BLaER1 treated with 17β-estradiol and CSF1 and Interleukin-3, amounts not matched to agents 10 nM and 100 nM (cell line): ENCODE data around the gene TTC16.

ENCODE experiments used
- H3K27ac ChIP-seq, 11 experiments: shearing (Covaris generic); formaldehyde crosslinking; 2 replicates each; pipeline ENCODE4 v1.8.1; 2022
- H3K27me3 ChIP-seq, 11 experiments: shearing (Covaris generic); formaldehyde crosslinking; 2 replicates each; pipeline ENCODE4 v1.8.1; 2022
- H3K36me3 ChIP-seq, 11 experiments: shearing (Covaris generic); formaldehyde crosslinking; 2 replicates each; pipeline ENCODE4 v1.8.1; 2022
- H3K4me1 ChIP-seq, 10 experiments: shearing (Covaris generic); formaldehyde crosslinking; 2 replicates each; pipeline ENCODE4 v1.8.1; 2022
- H3K4me2 ChIP-seq, 11 experiments: shearing (Covaris generic); formaldehyde crosslinking; 2 replicates each; pipeline ENCODE4 v1.8.1; 2022
- H3K4me3 ChIP-seq, 10 experiments: shearing (Covaris generic); formaldehyde crosslinking; 2 replicates each; pipeline ENCODE4 v1.8.1; 2022
- H3K9ac ChIP-seq, 11 experiments: shearing (Covaris generic); formaldehyde crosslinking; 2 replicates each; pipeline ENCODE4 v1.8.1; 2022
- H3K9me3 ChIP-seq, 11 experiments: shearing (Covaris generic); formaldehyde crosslinking; replicated peaks in 1 of 11; 2 replicates each; pipeline ENCODE4 v1.8.1; 2022
- H4K20me1 ChIP-seq, 11 experiments: shearing (Covaris generic); formaldehyde crosslinking; 2 replicates each; pipeline ENCODE4 v1.8.1; 2022
- Cebpa-rat ChIP-seq, 11 experiments: shearing (Covaris generic); IDR thresholded peaks; 2 replicates each; pipeline ENCODE4 v1.8.1; 2022

The TTC16 gene

DNA sequence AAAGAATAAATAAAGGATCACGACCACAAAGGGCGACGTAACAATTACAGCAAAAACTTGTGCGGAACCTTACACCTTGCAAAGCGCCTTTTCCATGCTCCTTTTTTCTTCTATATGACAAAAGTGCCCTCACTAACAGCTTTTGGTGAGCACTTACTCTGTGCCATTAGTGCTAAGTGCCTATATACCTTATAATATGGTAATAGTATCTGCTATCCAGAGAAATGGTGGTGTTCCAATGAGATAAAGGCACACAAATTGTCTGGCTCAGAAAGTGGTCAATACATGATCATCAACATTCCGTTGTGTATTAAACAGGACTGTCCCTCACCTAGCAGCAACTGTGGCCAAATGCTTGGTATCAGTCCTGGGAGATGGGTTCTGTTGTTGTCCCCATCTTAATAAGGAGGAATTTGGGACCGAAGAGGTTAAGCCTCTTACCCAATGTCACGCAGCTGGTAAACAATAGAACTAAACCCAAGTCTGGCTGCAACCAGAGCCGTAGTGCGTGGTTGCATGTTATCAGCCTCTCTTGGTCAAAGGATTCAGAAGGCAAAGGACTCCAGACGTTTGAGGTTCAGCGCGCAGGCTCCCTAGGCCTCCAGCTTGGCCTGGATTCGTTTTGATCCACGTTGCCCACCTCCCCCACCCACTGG lies 19.8 kb downstream of the TTC16 start:
- Histone ChIP-seq H3K36me3 (peaks cover 40 to 58% (median 48%) of the 10 kb centered on the region in 11 experiments), H4K20me1 (peaks cover 0 to 38% (median 15%) of the 10 kb centered on the region in 11 experiments; a peak in 12 of 22 replicates), H3K27ac (peak overlapping the region in 8 of 11 experiments; percentile 21 to 93 (median 43); a peak in 9 of 22 replicates), H3K9ac (peak overlapping the region in 7 of 11 experiments; percentile 1 to 91 (median 52); a peak in 5 of 22 replicates), H3K4me3 (peak overlapping the region in 4 of 10 experiments; percentile 74 to 87 (median 78); a peak in 2 of 20 replicates), H3K4me2 (peak overlapping the region; percentile 19 to 94 (median 50); a peak in 19 of 22 replicates), H3K9me3 (no peaks in the 10 kb centered on the region), H3K27me3 (no peaks in the 10 kb centered on the region), H3K4me1 (peaks cover 18 to 53% (median 46%) of the 10 kb centered on the region in 10 experiments)
- no peak for TF ChIP-seq Cebpa-rat (IDR thresholded peaks at IDR 0.05)

DNA sequence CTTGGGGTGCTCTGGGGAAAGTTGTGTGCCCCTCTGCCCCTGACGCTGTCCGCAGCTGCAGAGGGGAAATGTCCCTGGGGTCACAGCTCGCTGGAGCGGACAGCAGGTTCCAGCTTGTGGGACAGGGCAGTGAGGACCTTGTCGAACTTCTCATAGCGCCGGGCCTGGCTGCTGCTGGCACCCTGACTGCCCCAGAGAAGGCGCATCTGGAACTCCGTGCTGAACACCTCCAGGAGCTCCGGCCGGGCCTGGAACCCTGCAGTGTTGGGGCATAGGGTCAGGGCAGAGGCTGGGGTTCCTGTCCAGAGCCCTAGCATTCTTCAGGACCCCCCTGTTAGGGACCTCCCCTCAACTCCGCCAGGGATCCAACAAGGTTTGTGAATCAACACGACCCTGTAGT lies 22.8 kb downstream of the TTC16 start:
- Histone ChIP-seq H3K4me3 (no peak overlapping the region), H3K27ac (no peak overlapping the region), H3K36me3 (peaks cover 53 to 60% (median 59%) of the 10 kb centered on the region in 11 experiments), H3K27me3 (no peaks in the 10 kb centered on the region), H4K20me1 (peaks cover 0 to 33% (median 8%) of the 10 kb centered on the region in 11 experiments; a peak in 12 of 22 replicates), H3K4me2 (no peak overlapping the region), H3K9ac (no peak overlapping the region), H3K9me3 (no peaks in the 10 kb centered on the region), H3K4me1 (peaks cover 9 to 42% (median 29%) of the 10 kb centered on the region in 10 experiments)
- TF ChIP-seq Cebpa-rat (IDR thresholded peaks at IDR 0.05), result no peak

DNA sequence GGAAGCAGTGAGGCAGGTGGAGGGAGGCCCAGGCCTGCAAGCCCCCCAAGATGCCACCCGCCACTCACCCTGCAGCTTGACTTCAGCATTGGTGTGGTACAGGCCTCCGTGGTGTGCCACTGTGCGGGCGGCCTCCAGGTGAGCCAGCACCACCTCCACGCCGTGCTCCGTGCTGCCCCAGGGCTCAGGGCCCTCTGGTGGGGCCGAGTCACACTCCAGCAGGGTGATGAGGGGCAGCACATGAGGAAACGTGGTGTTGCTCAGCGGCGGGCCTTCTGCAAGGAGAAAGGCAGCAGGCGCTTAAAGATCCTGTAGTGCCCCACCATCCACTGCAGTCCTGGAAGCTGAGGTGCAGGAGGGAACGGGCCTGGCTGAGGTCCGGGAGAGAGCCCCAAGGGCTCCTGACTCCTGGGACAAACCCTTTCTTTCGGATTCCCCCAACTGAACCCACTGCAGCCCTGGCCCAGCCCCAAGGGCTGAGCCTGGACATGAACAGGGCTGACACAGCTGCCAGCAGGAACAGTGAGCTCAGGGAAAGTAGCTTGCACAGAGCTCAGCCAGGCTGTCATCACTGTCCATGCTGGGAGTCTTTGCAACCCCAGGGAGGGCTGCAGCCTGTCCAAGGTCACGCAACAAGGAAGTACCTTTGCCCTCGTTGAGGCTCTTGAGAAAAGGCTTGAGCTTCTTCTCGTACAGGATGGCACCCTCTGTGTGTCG lies 23.9 kb downstream of the TTC16 start:
- Histone ChIP-seq H4K20me1 (peaks cover 0 to 29% (median 0%) of the 10 kb centered on the region in 11 experiments; a peak in 4 of 22 replicates), H3K9me3 (no peaks in the 10 kb centered on the region), H3K4me3 (no peak overlapping the region), H3K27me3 (no peaks in the 10 kb centered on the region), H3K36me3 (peaks cover 61 to 71% (median 69%) of the 10 kb centered on the region in 11 experiments), H3K4me2 (no peak overlapping the region), H3K9ac (peak overlapping the region in 2 of 11 experiments; percentile 5 to 19; a peak in 2 of 22 replicates), H3K4me1 (peaks cover 0 to 33% (median 20%) of the 10 kb centered on the region in 10 experiments; a peak in 17 of 20 replicates), H3K27ac (0 out of 22 replicates have a peak overlapping the region, but pooled peaks of 1 of the 11 experiments have one; percentile 4)
- no peak for TF ChIP-seq Cebpa-rat (IDR thresholded peaks at IDR 0.05)

- Histone ChIP-seq H3K4me2 (no peak overlapping the region), H3K4me1 (peaks cover 0 to 17% (median 5%) of the 10 kb centered on the region in 10 experiments; a peak in 12 of 20 replicates), H3K4me3 (no peak overlapping the region), H4K20me1 (peaks cover 0 to 49% (median 0%) of the 10 kb centered on the region in 11 experiments; a peak in 6 of 22 replicates), H3K27me3 (no peaks in the 10 kb centered on the region), H3K9me3 (no peaks in the 10 kb centered on the region), H3K9ac (no peak overlapping the region), H3K36me3 (peaks cover 79 to 92% (median 91%) of the 10 kb centered on the region in 11 experiments), H3K27ac (no peak overlapping the region)
- no peak for TF ChIP-seq Cebpa-rat (IDR thresholded peaks at IDR 0.05)
These were observed 26.1 kb downstream of the TTC16 start for GRCh38 chr9:127741831-127742434.

DNA sequence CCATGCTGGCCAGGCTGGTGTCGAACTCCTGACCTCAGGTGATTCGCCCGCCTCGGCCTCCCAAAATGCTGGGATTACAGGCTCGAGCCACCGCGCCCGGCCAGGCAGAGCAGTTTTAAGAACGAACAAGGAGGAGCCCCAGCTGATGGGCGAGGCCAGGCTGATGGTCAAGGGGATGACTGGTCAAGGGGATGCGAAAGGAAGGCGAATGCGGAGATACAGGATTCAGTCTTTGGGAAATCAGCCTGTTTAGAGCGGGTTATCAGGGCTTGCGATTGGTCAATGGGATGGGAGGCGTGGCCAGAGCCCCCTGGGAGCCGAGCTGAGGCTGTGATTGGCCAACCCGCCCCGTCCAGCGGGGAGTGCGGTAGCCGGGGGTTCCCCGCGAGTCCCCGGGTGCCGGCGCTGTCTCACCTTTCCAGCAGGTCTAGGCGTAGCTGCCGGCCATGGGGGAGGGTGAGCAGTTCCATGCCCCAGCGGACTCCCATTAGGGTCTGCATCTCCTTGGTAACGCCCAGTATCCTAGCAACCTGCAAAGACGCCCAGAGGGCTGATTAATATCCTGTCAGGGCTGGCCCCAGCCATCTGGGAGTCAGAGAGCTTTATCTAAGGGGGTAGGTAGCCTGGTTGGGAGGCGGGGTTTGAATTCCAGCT lies 26.7 kb downstream of the TTC16 start:
- Histone ChIP-seq H3K9ac (no peak overlapping the region), H3K9me3 (no peaks in the 10 kb centered on the region), H3K27ac (no peak overlapping the region), H3K36me3 (peaks cover 85 to 99% (median 97%) of the 10 kb centered on the region in 11 experiments), H4K20me1 (peaks cover 0 to 55% (median 0%) of the 10 kb centered on the region in 11 experiments; a peak in 7 of 22 replicates), H3K4me1 (peaks cover 0 to 13% (median 0%) of the 10 kb centered on the region in 10 experiments; a peak in 3 of 20 replicates), H3K4me3 (no peak overlapping the region), H3K4me2 (no peak overlapping the region), H3K27me3 (no peaks in the 10 kb centered on the region)
- TF ChIP-seq Cebpa-rat (IDR thresholded peaks at IDR 0.05), result no peak

- Histone ChIP-seq H3K4me3 (no peak overlapping the region), H3K27ac (no peak overlapping the region), H3K9me3 (no peaks in the 10 kb centered on the region), H3K9ac (no peak overlapping the region), H3K27me3 (no peaks in the 10 kb centered on the region), H4K20me1 (peaks cover 0 to 75% (median 6%) of the 10 kb centered on the region in 11 experiments; a peak in 10 of 22 replicates), H3K4me2 (no peak overlapping the region), H3K4me1 (peaks cover 0 to 13% (median 0%) of the 10 kb centered on the region in 10 experiments; a peak in 1 of 20 replicates), H3K36me3 (peaks cover 88 to 100% (median 98%) of the 10 kb centered on the region in 11 experiments)
- TF ChIP-seq Cebpa-rat (IDR thresholded peaks at IDR 0.05), result no peak
These were observed 28.7 kb downstream of the TTC16 start for GRCh38 chr9:127744398-127745110.

DNA sequence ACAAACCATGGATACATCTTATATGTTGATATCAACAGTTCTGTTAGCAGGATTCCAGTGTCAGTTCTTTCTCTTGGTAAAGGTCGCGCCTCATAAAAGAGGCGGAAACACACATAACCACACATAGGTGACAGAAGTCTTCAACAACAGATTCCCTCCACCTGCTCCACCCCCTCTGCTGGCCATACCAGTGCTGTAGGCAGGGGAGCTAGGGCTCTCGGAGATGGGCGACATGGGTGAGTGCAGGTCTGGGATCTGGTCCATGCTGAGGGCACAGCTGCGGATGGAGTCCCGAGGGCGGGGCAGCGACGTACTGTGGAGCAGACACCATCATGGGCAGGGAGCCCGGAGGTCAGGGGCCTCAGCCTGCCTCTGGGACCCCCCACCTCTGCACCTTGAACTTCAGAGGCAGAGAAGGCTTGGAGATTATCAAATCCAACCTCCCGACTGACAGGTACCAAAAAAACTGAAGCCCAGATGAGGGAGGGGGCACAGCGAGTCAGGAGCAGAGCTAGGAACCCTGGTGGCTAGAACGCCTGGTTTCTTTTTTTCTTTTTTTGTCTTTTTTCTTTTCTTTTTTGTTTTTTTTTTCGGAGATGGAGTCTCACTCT lies 31.2 kb downstream of the TTC16 start:
- Histone ChIP-seq H3K27me3 (no peaks in the 10 kb centered on the region), H3K9ac (no peak overlapping the region), H4K20me1 (peaks cover 7 to 85% (median 24%) of the 10 kb centered on the region in 11 experiments; a peak in 18 of 22 replicates), H3K4me2 (no peak overlapping the region), H3K4me3 (no peak overlapping the region), H3K27ac (no peak overlapping the region), H3K36me3 (peaks cover 90 to 100% (median 99%) of the 10 kb centered on the region in 11 experiments), H3K4me1 (no peaks in the 10 kb centered on the region), H3K9me3 (no peaks in the 10 kb centered on the region)
- TF ChIP-seq Cebpa-rat (IDR thresholded peaks at IDR 0.05), result no peak
